ENCODE results near the gene RUNDC3A.
"Not testable (repeated sequence)": the region's sequence is repeated elsewhere in the genome, so short reads cannot be mapped to it uniquely, and the experiment has no call there.

The RUNDC3A gene

GRCh38 chr17:44343510-44344209, 35.3 kb downstream of the RUNDC3A start:
- no peak for DNase-seq (ENCODE audit: low read depth in 1 of 2, low spot score in 1 of 2)

GRCh38 chr17:44344939-44345453, 36.6 kb downstream of the RUNDC3A start, which contains the start of gene GRN:
Gene GRN, plus strand, starts transcription at chr17:44345302. Its CDS starts 3,863 bp downstream, at chr17:44349165.
- peak; percentile 67 to 86 for DNase-seq (ENCODE audit: low read depth in 1 of 2, low spot score in 1 of 2)

GRCh38 chr17:44345454-44346026, 37.1 kb downstream of the RUNDC3A start:
- peak; percentile 21 to 23 for DNase-seq (ENCODE audit: low read depth in 1 of 2, low spot score in 1 of 2)

- DNase-seq (ENCODE audit: low read depth in 1 of 2, low spot score in 1 of 2), result no peak
These were observed 37.9 kb downstream of the RUNDC3A start for GRCh38 chr17:44346064-44346844.

GRCh38 chr17:44347206-44348055, 39.0 kb downstream of the RUNDC3A start:
- not testable (repeated sequence) for DNase-seq (ENCODE audit: low read depth in 1 of 2, low spot score in 1 of 2)

DNA sequence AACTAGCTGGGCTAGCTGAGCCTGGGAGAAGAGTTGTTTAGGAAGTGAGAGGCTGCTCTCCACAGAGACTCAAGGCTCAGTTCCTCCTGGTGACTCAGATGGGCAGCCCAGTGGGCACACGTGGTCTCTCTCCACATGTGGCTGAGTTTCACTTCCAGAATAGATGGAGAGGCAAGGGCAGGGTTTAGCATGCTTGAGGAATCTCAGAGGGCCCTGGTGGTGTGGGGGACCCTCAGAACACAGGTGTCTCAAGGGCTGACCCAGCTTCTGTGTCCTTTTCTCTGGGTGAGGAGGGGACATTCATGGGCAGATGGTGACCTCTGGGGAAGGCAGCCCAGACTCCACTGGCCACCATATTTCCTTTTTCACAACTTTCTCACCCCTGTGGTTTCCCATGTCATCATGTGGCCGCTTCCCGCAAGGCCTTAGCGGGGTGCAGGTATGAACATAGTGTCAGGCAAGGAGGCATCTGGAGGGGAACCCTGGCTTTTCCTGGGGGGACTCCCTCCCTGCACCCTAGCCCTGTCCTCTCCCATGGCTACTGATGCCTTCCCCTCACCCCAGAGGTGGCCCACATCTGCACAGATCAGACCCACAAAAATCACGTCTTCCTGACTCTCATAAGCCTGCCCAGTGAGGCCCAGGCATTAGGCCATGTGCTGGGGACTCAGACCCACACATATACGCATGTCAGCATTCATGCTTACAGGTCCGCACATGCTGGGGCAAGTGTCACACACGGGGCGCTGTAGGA, 40.0 kb downstream of the RUNDC3A start:
- no peak for DNase-seq (ENCODE audit: low read depth in 1 of 2, low spot score in 1 of 2)

DNA sequence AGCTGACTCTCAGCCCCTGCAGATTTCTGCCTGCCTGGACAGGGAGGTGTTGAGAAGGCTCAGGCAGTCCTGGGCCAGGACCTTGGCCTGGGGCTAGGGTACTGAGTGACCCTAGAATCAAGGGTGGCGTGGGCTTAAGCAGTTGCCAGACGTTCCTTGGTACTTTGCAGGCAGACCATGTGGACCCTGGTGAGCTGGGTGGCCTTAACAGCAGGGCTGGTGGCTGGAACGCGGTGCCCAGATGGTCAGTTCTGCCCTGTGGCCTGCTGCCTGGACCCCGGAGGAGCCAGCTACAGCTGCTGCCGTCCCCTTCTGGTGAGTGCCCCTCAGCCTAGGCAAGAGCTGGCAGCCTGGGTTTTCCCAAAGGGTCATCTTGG, 40.6 kb downstream of the RUNDC3A start:
- DNase-seq (ENCODE audit: low read depth in 1 of 2, low spot score in 1 of 2), result no peak

DNA sequence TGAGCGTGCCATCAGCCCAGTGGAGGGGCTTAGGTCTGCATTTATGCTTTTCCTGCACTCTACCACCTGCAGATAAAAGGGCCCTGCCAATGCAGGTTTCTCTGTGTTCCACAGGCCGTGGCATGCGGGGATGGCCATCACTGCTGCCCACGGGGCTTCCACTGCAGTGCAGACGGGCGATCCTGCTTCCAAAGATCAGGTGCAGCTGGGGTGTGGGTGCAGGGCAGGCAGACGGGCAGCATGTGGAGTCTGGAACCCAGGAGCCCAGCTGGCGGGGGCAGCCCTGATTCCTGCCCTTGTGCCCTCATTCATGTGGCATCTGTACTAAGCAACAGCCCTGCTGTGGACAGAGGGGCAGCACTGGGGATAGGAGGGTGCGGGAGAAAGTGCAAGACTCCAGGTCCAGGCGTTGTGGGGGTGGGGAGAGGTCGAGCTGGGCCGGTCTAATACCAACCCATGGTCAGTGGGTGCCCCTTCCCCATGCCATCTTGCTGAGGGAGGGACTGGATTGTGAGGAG, 41.2 kb downstream of the RUNDC3A start:
- DNase-seq (ENCODE audit: low read depth in 1 of 2, low spot score in 1 of 2), result no peak

GRCh38 chr17:44350733-44351226, 42.4 kb downstream of the RUNDC3A start:
- DNase-seq (ENCODE audit: low read depth in 1 of 2, low spot score in 1 of 2), result peak; percentile 55 to 61

DNA sequence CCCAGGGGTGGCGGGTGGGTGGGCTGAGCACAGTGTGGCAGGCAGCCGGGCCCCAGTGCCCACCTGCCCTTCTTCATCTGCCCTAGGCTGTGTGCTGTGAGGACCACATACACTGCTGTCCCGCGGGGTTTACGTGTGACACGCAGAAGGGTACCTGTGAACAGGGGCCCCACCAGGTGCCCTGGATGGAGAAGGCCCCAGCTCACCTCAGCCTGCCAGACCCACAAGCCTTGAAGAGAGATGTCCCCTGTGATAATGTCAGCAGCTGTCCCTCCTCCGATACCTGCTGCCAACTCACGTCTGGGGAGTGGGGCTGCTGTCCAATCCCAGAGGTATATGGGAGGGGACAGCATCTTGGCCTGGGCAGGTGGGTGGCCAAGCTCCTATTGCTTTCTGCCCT, 43.1 kb downstream of the RUNDC3A start:
- no peak for DNase-seq (ENCODE audit: low read depth in 1 of 2, low spot score in 1 of 2)

- no peak for DNase-seq (ENCODE audit: low read depth in 1 of 2, low spot score in 1 of 2)
These were observed 43.8 kb downstream of the RUNDC3A start for GRCh38 chr17:44351961-44352827.

- DNase-seq (ENCODE audit: low read depth in 1 of 2, low spot score in 1 of 2), result no peak
These were observed 44.6 kb downstream of the RUNDC3A start for GRCh38 chr17:44352828-44353671.

DNA sequence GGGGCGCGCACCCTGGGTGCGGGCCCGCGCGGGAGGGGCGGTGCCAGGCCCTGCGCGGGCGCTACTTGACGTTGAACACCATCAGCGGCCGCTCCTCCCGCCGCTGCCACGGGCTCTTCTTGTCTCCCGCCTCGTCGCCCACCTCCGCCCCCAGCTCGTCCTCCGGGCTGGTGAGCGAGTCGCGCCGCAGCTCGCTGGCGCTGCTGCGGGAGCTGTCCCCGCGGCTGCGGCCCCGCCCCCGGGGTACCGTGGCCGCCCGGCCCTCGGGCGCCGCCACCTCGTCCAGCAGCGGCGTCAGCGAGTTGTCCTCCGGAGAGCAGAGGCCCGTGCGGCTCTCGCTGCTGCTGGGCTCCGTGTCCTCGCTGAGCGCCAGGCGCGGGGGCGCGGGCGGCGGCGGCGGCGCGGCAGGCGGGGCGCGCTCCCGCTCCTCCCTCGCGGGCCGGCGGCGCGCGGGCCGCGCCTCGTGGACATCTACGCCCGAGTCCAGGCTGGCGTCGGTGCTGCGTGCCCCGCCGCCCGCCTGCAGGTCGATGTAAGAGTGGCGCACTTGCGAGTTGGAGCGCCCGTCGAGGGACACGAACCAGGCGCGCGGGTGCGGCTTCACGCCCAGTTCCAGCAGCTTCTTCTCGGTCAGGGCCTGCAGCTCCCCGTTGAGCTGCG, 45.4 kb downstream of the RUNDC3A start:
- DNase-seq (ENCODE audit: low read depth in 1 of 2, low spot score in 1 of 2), result no peak

GRCh38 chr17:44354582-44355561, 46.5 kb downstream of the RUNDC3A start:
- DNase-seq (ENCODE audit: low read depth in 1 of 2, low spot score in 1 of 2), result peak; percentile 21 to 22

DNA sequence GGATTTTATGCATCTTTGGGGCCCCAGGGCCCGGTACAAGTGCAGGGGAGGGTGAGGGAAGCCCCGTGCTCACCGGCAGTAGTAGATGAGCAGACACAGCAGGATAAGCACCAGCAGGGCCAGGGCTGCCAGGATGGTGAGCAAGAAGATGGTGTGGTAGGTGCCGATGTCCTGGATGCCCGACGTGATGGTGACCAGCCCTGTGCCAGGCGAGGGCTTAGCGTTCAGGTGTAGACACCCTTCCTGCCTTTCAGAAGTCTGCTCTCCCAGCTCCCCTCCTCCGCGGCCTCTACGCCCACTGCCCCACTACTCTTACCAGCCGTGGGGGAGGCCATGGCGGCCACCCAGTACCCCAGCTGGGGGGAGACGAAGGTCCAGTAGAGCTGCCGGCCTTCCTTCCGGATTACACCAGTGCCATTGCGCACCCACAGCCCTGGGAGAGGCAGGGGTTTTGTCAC, 47.3 kb downstream of the RUNDC3A start:
- no peak for DNase-seq (ENCODE audit: low read depth in 1 of 2, low spot score in 1 of 2)

DNA sequence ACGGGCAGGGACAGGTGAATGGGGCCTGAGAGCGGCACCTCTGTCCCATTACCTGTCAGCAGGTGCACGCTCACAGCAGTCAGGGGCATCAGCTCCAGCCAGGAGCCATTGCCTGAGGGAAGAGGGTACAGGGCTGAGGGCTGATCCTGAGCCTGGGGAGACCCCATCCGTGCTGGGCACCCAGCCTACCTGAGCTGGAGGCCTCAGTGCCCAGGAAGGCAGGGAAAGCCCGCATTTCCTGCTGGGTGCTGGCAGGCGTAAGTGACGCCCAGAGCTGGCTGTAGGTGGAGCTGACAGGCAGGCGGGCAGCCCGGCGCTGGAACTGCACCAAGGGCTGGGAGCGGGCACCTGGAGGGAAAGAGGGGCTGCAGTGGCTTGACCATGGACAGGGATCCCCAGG, 47.8 kb downstream of the RUNDC3A start:
- no peak for DNase-seq (ENCODE audit: low read depth in 1 of 2, low spot score in 1 of 2)
